Measurements from ENCODE around the gene RYR3.

GRCh38 chr15:33402600-33402999, 91.8 kb downstream of the RYR3 start:
- no peak for TF ChIP-seq EZH2phosphoT487 (IDR thresholded peaks at IDR 0.05; ENCODE audit: borderline replicate concordance, low read length)
- no peak for TF ChIP-seq CTCF (IDR thresholded peaks at IDR 0.05; ENCODE audit: low read depth, low read length, poor library complexity, severe bottlenecking)

Data from DOHH2 (cell line).